HG03442 (cell line): Measurements from ENCODE around the gene ZNF585A.
A peak's percentile ranks its signal among the peaks of the same experiment; 100 is the strongest.
"Not testable (repeated sequence)": the region's sequence is repeated elsewhere in the genome, so short reads cannot be mapped to it uniquely, and the experiment has no call there.

Experiments used
- ATAC-seq: cut with Tn5 transposase; IDR thresholded peaks from one replicate; pipeline ENCODE4 v1.9.1; 2021; ENCODE audit warnings: mild to moderate bottlenecking, moderate library complexity; ENCODE audit not compliant: unreplicated experiment

The ZNF585A gene

GRCh38 chr19:37172368-37173366 lies at the start of gene ZNF585A:
TSS of gene ZNF585A (minus strand) at chr19:37172695. CDS start at chr19:37169910, 2,785 bp downstream.
- peak; percentile 95 for ATAC-seq

GRCh38 chr19:37221136-37221535 lies 48.6 kb upstream of the ZNF585A start:
- ATAC-seq: no peak

- ATAC-seq: no peak
These were observed 47.9 kb upstream of the ZNF585A start for GRCh38 chr19:37220383-37220782.

- ATAC-seq: no peak
These were observed 46.1 kb upstream of the ZNF585A start for GRCh38 chr19:37218592-37218935.

- peak; percentile 80 for ATAC-seq
These were observed 45.5 kb upstream of the ZNF585A start, which contains the start of gene ZNF383 for GRCh38 chr19:37217775-37218591. TSS of gene ZNF383 (plus strand) at chr19:37218214. CDS start at chr19:37230454, 12,240 bp downstream.

- ATAC-seq: peak; percentile 1
These were observed 44.9 kb upstream of the ZNF585A start for GRCh38 chr19:37217480-37217774.

- no peak for ATAC-seq
These were observed 25.3 kb upstream of the ZNF585A start for GRCh38 chr19:37197768-37198167.

GRCh38 chr19:37197115-37197514 lies 24.6 kb upstream of the ZNF585A start:
- not testable (repeated sequence) for ATAC-seq

GRCh38 chr19:37195248-37195647 lies 22.8 kb upstream of the ZNF585A start:
- ATAC-seq: not testable (repeated sequence)

- not testable (repeated sequence) for ATAC-seq
These were observed 13.6 kb upstream of the ZNF585A start for GRCh38 chr19:37186071-37186470.

- ATAC-seq: no peak
These were observed 6.9 kb downstream of the ZNF585A start for GRCh38 chr19:37165635-37166034.

- no peak for ATAC-seq
These were observed 12.3 kb downstream of the ZNF585A start for GRCh38 chr19:37160153-37160552.

- ATAC-seq: no peak
These were observed 24.3 kb downstream of the ZNF585A start for GRCh38 chr19:37148214-37148613.

- ATAC-seq: no peak
These were observed 36.4 kb downstream of the ZNF585A start for GRCh38 chr19:37136111-37136510.

GRCh38 chr19:37128821-37129177 lies 43.7 kb downstream of the ZNF585A start:
- no peak for ATAC-seq

GRCh38 chr19:37127999-37128820 lies 44.3 kb downstream of the ZNF585A start:
- ATAC-seq: no peak

GRCh38 chr19:37122093-37122492 lies 50.4 kb downstream of the ZNF585A start:
- ATAC-seq: not testable (repeated sequence)

GRCh38 chr19:37114001-37114400 lies 58.5 kb downstream of the ZNF585A start:
- no peak for ATAC-seq

- not testable (repeated sequence) for ATAC-seq
These were observed 60.7 kb downstream of the ZNF585A start for GRCh38 chr19:37111753-37112152.

- ATAC-seq: not testable (repeated sequence)
These were observed 68.4 kb downstream of the ZNF585A start for GRCh38 chr19:37104135-37104534.

GRCh38 chr19:37098570-37098969 lies 73.9 kb downstream of the ZNF585A start:
- no peak for ATAC-seq
